Endometrium (tissue), 2 donors: ENCODE measurements around the gene DVL3.

ENCODE experiments used
- FAIRE-seq: peaks from 2 replicates; lab custom pipeline; 2012; peaks lifted over from hg19 to GRCh38; lab: Jason Lieb, UNC
- donor health status: control.
- donor health status: control.

DVL3 gene

GRCh38 chr3:184211297-184211696, 56.1 kb downstream of the DVL3 start:
- no peak for FAIRE-seq

GRCh38 chr3:184211718-184212117, 56.5 kb downstream of the DVL3 start:
- FAIRE-seq = no peak

- FAIRE-seq = no peak
Observed at GRCh38 chr3:184218814-184219213, 63.6 kb downstream of the DVL3 start.

- no peak for FAIRE-seq
Observed at GRCh38 chr3:184222521-184222920, 67.3 kb downstream of the DVL3 start.
